ENCODE measurements around the gene IHH. TPM values are rescaled to one million over a fixed set of nuclear protein-coding genes. Genes with fewer than 3 reads are reported as not detected.

The IHH gene
- total RNA-seq, 3 donors from 2014 or later = 0.28 TPM; not detected in 2

Other genes with a start within 250 kb of the IHH start
- not detected for gene PRKAG3, start 229.1 kb downstream of the IHH start, total RNA-seq
- gene WNT6, start 201.1 kb downstream of the IHH start, total RNA-seq = under 1 TPM in 1 of 3 donors, not detected in 2; 0.11 TPM
- 1 to 10 TPM; 1.4 to 2.7 (median 2.3) TPM for gene WNT10A, start 180.1 kb downstream of the IHH start, total RNA-seq
- not detected for gene CDK5R2, start 101.3 kb downstream of the IHH start, total RNA-seq
- not detected for gene FEV, start 75.7 kb downstream of the IHH start, total RNA-seq
- gene CRYBA2, start 67.5 kb downstream of the IHH start, total RNA-seq = not detected
- gene CFAP65, start 19.4 kb downstream of the IHH start, total RNA-seq = not detected
- gene NHEJ1, start 99.9 kb upstream of the IHH start, total RNA-seq = 10 to 100 TPM; 26.5 to 33.3 (median 30.1) TPM
- gene SLC23A3, start 109.1 kb upstream of the IHH start, total RNA-seq = under 1 TPM; 0.71 to 0.89 (median 0.84) TPM
- 10 to 100 TPM; 66.8 to 78.9 (median 72.7) TPM for gene CNPPD1, start 116.0 kb upstream of the IHH start, total RNA-seq
- 10 to 100 TPM; 55.0 to 63.1 (median 62.7) TPM for gene RETREG2, start 117.4 kb upstream of the IHH start, total RNA-seq
- gene ZFAND2B, start 145.9 kb upstream of the IHH start, total RNA-seq = 10 to 100 TPM; 27.0 to 35.3 (median 31.7) TPM
- gene ABCB6, start 158.0 kb upstream of the IHH start, total RNA-seq = 10 to 100 TPM; 14.8 to 17.2 (median 15.4) TPM
- gene ATG9A, start 168.7 kb upstream of the IHH start, total RNA-seq = 10 to 100 TPM; 29.7 to 31.4 (median 31.4) TPM
- gene ANKZF1, start 168.9 kb upstream of the IHH start, total RNA-seq = 10 to 100 TPM; 40.8 to 52.1 (median 45.5) TPM
- gene GLB1L, start 184.5 kb upstream of the IHH start, total RNA-seq = 1 to 10 TPM; 2.3 to 3.2 (median 3.0) TPM
- gene STK16, start 184.6 kb upstream of the IHH start, total RNA-seq = 10 to 100 TPM; 19.1 to 21.3 (median 21.0) TPM
- gene TUBA4B, start 192.3 kb upstream of the IHH start, total RNA-seq = not detected
- 100 to 1,000 TPM; 167 to 201 (median 190) TPM for gene TUBA4A, start 193.0 kb upstream of the IHH start, total RNA-seq
- gene DNAJB2, start 218.4 kb upstream of the IHH start, total RNA-seq = 10 to 100 TPM; 28.2 to 33.9 (median 30.9) TPM
- gene PTPRN, start 248.5 kb upstream of the IHH start, total RNA-seq = under 1 TPM in 1 of 3 donors, not detected in 2; 0.19 TPM